HepG2 (cell line): ENCODE data around the gene VEZT. TPM values are rescaled to one million over a fixed set of nuclear protein-coding genes. Genes with fewer than 3 reads are reported as not detected.
A peak's percentile ranks its signal among the peaks of the same experiment; 100 is the strongest.

Experiments
- ARID5B ChIP-seq: IDR thresholded peaks from 2 replicates; pipeline ENCODE4 v1.4.0; 2020; ENCODE audit warnings: mild to moderate bottlenecking, missing genetic modification reagents
- ATF6 ChIP-seq: sonication (generic); formaldehyde crosslinking; conservative IDR thresholded peaks from 2 replicates; pipeline ENCODE4 v1.4.0; 2020; ENCODE audit warnings: missing genetic modification reagents
- ATF7 ChIP-seq, 2 experiments: fragments of 450-650 bp in 1 of 2; sonication (generic) in 1 of 2; formaldehyde crosslinking in 1 of 2; IDR thresholded peaks; 2 replicates each; pipeline versions ENCODE4 v1.4.0 to v1.6.1; 2016 to 2020; ENCODE audit warnings: antibody characterized with exemption in 1 of 2, mild to moderate bottlenecking in 1 of 2, missing genetic modification reagents in 1 of 2
- DMAP1 ChIP-seq: IDR thresholded peaks from 2 replicates; pipeline ENCODE4 v1.6.1; 2016
- EP300 ChIP-seq, 3 experiments: sonication (generic) in 1 of 3; formaldehyde crosslinking in 1 of 3; IDR thresholded peaks; 2 replicates each; pipeline versions ENCODE4 v1.5.1 to v1.6.1; 2011 to 2020; ENCODE audit warnings: low read depth in 2 of 3, low read length in 2 of 3, borderline replicate concordance in 1 of 3, improper control_type of control experiment in 1 of 3, mild to moderate bottlenecking in 1 of 3, missing genetic modification reagents in 1 of 3, moderate library complexity in 1 of 3
- FOXK2 ChIP-seq: fragments of 450-650 bp; IDR thresholded peaks from 2 replicates; pipeline ENCODE4 v1.6.1; 2016
- HBP1 ChIP-seq: IDR thresholded peaks from 2 replicates; pipeline ENCODE4 v1.6.1; 2016; ENCODE audit warnings: low read depth, control low read depth
- KDM5B ChIP-seq: sonication (generic); formaldehyde crosslinking; IDR thresholded peaks from 2 replicates; pipeline ENCODE4 v1.4.0; 2020; ENCODE audit warnings: missing genetic modification reagents, mild to moderate bottlenecking, borderline replicate concordance
- MAF1 ChIP-seq: sonication (generic); formaldehyde crosslinking; IDR thresholded peaks from 2 replicates; pipeline ENCODE4 v1.5.0; 2020; ENCODE audit warnings: missing genetic modification reagents, borderline replicate concordance
- MLLT10 ChIP-seq: sonication (generic); formaldehyde crosslinking; IDR thresholded peaks from 2 replicates; pipeline ENCODE4 v1.4.0; 2020; ENCODE audit warnings: missing genetic modification reagents
- POGZ ChIP-seq: sonication (generic); formaldehyde crosslinking; IDR thresholded peaks from 2 replicates; pipeline ENCODE4 v1.4.0; 2020; ENCODE audit warnings: mild to moderate bottlenecking, missing genetic modification reagents
- RBM39 ChIP-seq: fragments of 200-400 bp; formaldehyde crosslinking; IDR thresholded peaks from one replicate; pipeline ENCODE4 v1.6.1; 2018; ENCODE audit warnings: antibody characterized with exemption, mild to moderate bottlenecking, low read depth, low read length; ENCODE audit not compliant: poor library complexity, severe bottlenecking
- RFXAP ChIP-seq: sonication (generic); formaldehyde crosslinking; IDR thresholded peaks from 2 replicates; pipeline ENCODE4 v1.4.0; 2020; ENCODE audit warnings: missing genetic modification reagents, borderline replicate concordance
- SMAD9 ChIP-seq: sonication (generic); formaldehyde crosslinking; IDR thresholded peaks from 2 replicates; pipeline ENCODE4 v1.5.1; 2020; ENCODE audit warnings: mild to moderate bottlenecking, missing genetic modification reagents
- SOX13 ChIP-seq, 3 experiments: fragments of 450-650 bp in 1 of 3; sonication (generic) in 1 of 3; formaldehyde crosslinking in 1 of 3; IDR thresholded peaks in 2 of 3; conservative IDR thresholded peaks in 1 of 3; 2 replicates each; pipeline versions ENCODE4 v1.5.0 to v1.6.1; 2016 to 2020; ENCODE audit warnings: antibody characterized with exemption in 1 of 3, mild to moderate bottlenecking in 1 of 3, missing compliant biosample characterization in 1 of 3, missing genetic modification reagents in 1 of 3, moderate library complexity in 1 of 3
- SP2 ChIP-seq: sonication (generic); formaldehyde crosslinking; IDR thresholded peaks from 2 replicates; pipeline ENCODE4 v1.5.1; 2020; ENCODE audit warnings: mild to moderate bottlenecking, missing genetic modification reagents
- TBP ChIP-seq: sonication (generic); formaldehyde crosslinking; IDR thresholded peaks from 2 replicates; pipeline ENCODE4 v1.5.0; 2020; ENCODE audit warnings: missing genetic modification reagents
- TOPORS ChIP-seq: sonication (generic); formaldehyde crosslinking; IDR thresholded peaks from 2 replicates; pipeline ENCODE4 v1.8.0; 2023; ENCODE audit warnings: mild to moderate bottlenecking, missing genetic modification reagents
- ZFP36L1 ChIP-seq: sonication (generic); formaldehyde crosslinking; IDR thresholded peaks from 2 replicates; pipeline ENCODE4 v1.8.0; 2022; ENCODE audit warnings: mild to moderate bottlenecking, missing genetic modification reagents, moderate library complexity
- ZNF484 ChIP-seq: sonication (generic); formaldehyde crosslinking; IDR thresholded peaks from 2 replicates; pipeline ENCODE4 v1.5.1; 2020; ENCODE audit warnings: mild to moderate bottlenecking, low read depth, missing genetic modification reagents, borderline replicate concordance
- ZNF530 ChIP-seq: sonication (generic); formaldehyde crosslinking; IDR thresholded peaks from 2 replicates; pipeline ENCODE4 v1.5.0; 2020; ENCODE audit warnings: low read depth, mild to moderate bottlenecking, missing genetic modification reagents
- ZNF615 ChIP-seq: sonication (generic); formaldehyde crosslinking; IDR thresholded peaks from 2 replicates; pipeline ENCODE4 v1.5.0; 2020; ENCODE audit warnings: mild to moderate bottlenecking, missing genetic modification reagents, borderline replicate concordance
- ZNF720 ChIP-seq: sonication (generic); formaldehyde crosslinking; IDR thresholded peaks from 2 replicates; pipeline ENCODE4 v1.4.0; 2020; ENCODE audit warnings: missing genetic modification reagents
- ZNF883 ChIP-seq: sonication (generic); formaldehyde crosslinking; IDR thresholded peaks from 2 replicates; pipeline ENCODE4 v1.5.1; 2020; ENCODE audit warnings: mild to moderate bottlenecking, missing genetic modification reagents; ENCODE audit errors: not compliant biosample characterization
- polyA plus RNA-seq, 8 experiments: library from polyadenylated mRNA; depleted of rRNA in 3 of 8; stranded (reverse) in 7 of 8; unstranded in 1 of 8; fragments of >200 nt; fragmentation: Illumina TruSeq in 4 of 8; extraction: Trizol in 4 of 8; gene quantifications; 2 replicates each; pipeline versions ENCODE4 v1.2.1 to v1.2.3, GENCODE V29; 2011 to 2016; ENCODE audit warnings: low read depth in 4 of 8, missing spikeins in 1 of 8, mixed read lengths in 1 of 8; ENCODE audit not compliant: insufficient read depth in 1 of 8
- total RNA-seq, 5 experiments: library from RNA; depleted of rRNA; stranded (reverse); fragments of >200 nt; fragmentation: Illumina TruSeq; extraction: Trizol; gene quantifications; 2 replicates each; pipeline ENCODE4 v1.2.3, GENCODE V29; 2016; ENCODE audit warnings: low read depth in 1 of 5

VEZT gene
- total and polyA plus RNA-seq, 2 of the 13 experiments (the other 11 are each of a cell fraction or from before 2014, with no cell fraction given) = 35.5 to 51.6 TPM

GRCh38 chr12:95169368-95169767 is 48.2 kb upstream of the VEZT start (continued):
- TF ChIP-seq ARID5B (CRISPR knock-in tag) = no peak
- TF ChIP-seq MAF1 (CRISPR knock-in tag) = no peak
- TF ChIP-seq ZNF615 (CRISPR knock-in tag) = no peak
- TF ChIP-seq TOPORS (CRISPR knock-in tag) = no peak
- no peak for TF ChIP-seq ZNF883 (CRISPR knock-in tag)
- TF ChIP-seq EP300 (IDR thresholded peaks at IDR 0.05; ENCODE audit: low read depth in 2 of 2, low read length in 2 of 2) = peak in 1 of 2 experiments; percentile 41; a peak in 1 of 4 replicates
- TF ChIP-seq EP300 (CRISPR knock-in tag; IDR thresholded peaks at IDR 0.05; ENCODE audit: borderline replicate concordance) = no peak
- no peak for TF ChIP-seq ATF6
- TF ChIP-seq SMAD9 = no peak
- no peak for TF ChIP-seq TBP
- TF ChIP-seq ATF7 (IDR thresholded peaks at IDR 0.05) = no peak
- no peak for TF ChIP-seq ATF7 (CRISPR knock-in tag; IDR thresholded peaks at IDR 0.05)
- TF ChIP-seq KDM5B (CRISPR knock-in tag) = no peak
- TF ChIP-seq RBM39 = no peak
- no peak for TF ChIP-seq FOXK2
- no peak for TF ChIP-seq HBP1
- TF ChIP-seq SOX13 (IDR thresholded peaks at IDR 0.05) = no peak
- peak in 1 of 2 experiments; percentile 6; a peak in 1 of 4 replicates for TF ChIP-seq SOX13 (CRISPR knock-in tag; conservative IDR thresholded peaks at IDR 0.05 in 1 of 2, IDR thresholded peaks at IDR 0.05 in 1 of 2)
- TF ChIP-seq ZNF484 (CRISPR knock-in tag) = no peak
- TF ChIP-seq MLLT10 (CRISPR knock-in tag) = no peak
- no peak for TF ChIP-seq ZNF720
- no peak for TF ChIP-seq RFXAP (CRISPR knock-in tag)
- TF ChIP-seq DMAP1 = no peak
- TF ChIP-seq ZFP36L1 = no peak
- no peak for TF ChIP-seq SP2 (CRISPR knock-in tag)
- TF ChIP-seq ZNF530 (CRISPR knock-in tag) = no peak
- 0 out of 2 replicates have a peak, but pooled peaks have one; percentile 25 for TF ChIP-seq POGZ (CRISPR knock-in tag)
